NCI-H1694 (cell line): Measurements from ENCODE around the gene CENPQ.
A peak's percentile ranks its signal among the peaks of the same experiment; 100 is the strongest.
"Not testable (repeated sequence)": the region's sequence is repeated elsewhere in the genome, so short reads cannot be mapped to it uniquely, and the experiment has no call there.

Experiments
- DNase-seq: peaks from one replicate; lab custom pipeline; 2025; lab: John Stamatoyannopoulos, UW

Gene CENPQ

DNA sequence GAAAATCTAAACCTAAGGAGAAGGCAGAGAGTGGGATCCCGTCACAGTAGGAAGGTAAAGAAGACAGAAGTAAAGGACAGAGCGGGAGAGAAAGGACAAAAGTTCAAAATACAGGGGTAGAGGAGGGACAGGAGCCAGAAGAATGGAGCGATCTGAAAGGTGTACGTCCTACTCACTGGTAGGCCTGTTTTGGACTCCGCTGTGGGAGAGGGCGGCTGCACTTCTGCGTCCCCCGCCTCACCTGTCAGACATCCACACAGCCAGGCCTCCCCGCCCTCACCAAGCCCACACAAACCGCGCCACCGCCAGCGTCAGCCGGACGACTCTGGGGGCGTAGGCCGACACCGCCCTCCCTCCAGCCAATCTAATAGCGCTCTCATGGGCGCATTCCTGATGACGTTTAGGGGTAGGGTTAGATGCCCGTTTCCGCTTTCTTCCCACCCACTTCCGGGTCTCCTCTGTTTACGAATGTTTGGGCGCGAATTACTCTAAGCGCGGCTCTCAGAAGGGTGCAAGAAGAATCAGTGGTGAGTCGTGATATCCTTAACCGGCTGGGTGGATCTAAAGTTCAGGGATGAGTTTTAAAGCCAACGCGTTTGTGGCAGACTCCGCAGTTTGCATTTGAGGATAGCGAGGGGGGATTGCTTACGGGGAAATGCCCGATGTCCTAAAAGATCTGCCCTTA lies at the start of gene CENPQ, which contains the start of gene MMUT:
CENPQ (plus strand) TSS at position 444 of the 685 bp plus-strand sequence. CDS start 6,807 bp downstream, outside the sequence.
MMUT (minus strand) TSS at position 327 of the 685 bp plus-strand sequence. CDS start 3,787 bp downstream, outside the sequence.
- DNase-seq: peak; percentile 92

DNA sequence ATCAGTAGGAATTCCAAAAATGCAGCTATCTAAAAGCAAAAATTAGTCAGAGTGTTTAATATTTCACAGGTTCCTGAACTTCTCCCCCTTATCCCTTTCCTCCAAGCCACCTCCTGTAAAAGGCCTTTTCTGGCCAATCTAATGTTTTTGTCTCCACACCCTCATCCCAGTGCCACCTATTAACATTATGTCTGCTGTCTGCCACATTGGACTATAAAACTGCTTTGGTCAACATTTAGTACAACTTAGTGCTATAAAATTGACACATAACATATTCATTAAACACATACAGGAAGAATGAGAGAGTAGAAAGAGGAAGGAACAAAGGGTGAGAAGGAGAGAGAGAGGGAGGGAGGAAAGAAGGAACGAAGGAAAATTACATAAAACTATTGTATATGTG lies 47.8 kb upstream of the CENPQ start:
- no peak for DNase-seq

- no peak for DNase-seq
These were observed 47.0 kb upstream of the CENPQ start for GRCh38 chr6:49416195-49416594.

GRCh38 chr6:49423817-49424216 lies 39.4 kb upstream of the CENPQ start:
- no peak for DNase-seq

- no peak for DNase-seq
These were observed 33.0 kb upstream of the CENPQ start for GRCh38 chr6:49430187-49430586.

DNA sequence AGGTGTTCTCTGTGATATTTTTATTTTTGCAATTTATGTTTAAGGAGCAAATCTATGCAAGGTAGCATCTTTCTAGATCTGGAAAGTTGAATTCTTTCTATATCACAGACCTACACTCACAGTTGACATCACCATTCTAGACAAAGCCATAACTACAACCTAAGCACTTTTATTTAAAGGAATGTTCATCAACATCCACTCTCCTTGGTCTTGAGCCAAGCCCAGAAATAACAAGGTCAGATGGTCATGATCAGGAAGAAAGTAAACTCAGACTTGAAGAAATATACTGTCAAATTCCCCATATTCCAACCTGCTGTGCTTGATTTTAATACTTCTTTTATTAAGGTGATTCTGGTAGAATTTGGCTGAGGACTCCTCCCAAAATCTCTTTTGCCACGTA lies 32.3 kb upstream of the CENPQ start:
- no peak for DNase-seq

DNA sequence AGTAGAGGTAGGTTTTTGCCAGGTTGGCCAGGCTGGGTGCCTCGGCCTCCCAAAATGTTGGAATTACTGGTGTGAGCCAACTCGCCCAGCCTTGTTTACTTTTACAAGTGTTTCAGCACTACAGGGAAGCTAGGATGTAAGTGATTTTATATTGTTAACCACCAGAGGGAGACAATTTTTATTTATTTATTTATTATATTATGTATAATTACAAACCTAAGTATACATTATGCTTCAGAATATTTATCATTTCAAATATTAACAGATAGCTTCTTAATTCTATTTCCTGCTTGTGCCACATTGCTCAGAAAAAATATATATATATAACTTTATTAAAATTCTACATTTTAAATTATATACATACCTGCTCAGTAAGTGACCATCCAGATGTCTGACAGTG lies 9.9 kb upstream of the CENPQ start:
- DNase-seq: no peak

GRCh38 chr6:49454787-49455709 lies 8.1 kb upstream of the CENPQ start:
- no peak for DNase-seq

DNA sequence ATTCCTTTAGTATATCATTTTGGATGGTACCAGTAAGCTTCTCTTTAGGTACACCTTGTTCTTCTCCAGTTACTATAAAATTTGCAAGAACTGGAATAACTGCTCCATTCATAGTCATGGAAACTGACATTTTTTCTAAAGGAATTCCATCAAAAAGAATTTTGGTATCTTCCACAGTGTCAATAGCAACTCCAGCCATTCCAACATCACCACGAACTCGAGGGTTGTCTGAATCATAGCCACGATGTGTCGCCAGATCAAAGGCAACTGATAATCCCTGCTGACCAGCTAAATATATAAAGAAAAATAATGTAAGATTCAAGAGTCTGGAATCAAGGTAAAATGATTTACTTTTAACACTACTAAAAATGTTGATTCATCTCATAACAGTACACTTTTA lies 5.4 kb upstream of the CENPQ start:
- DNase-seq: no peak

- DNase-seq: no peak
These were observed 1.1 kb upstream of the CENPQ start for GRCh38 chr6:49462071-49462470.

DNA sequence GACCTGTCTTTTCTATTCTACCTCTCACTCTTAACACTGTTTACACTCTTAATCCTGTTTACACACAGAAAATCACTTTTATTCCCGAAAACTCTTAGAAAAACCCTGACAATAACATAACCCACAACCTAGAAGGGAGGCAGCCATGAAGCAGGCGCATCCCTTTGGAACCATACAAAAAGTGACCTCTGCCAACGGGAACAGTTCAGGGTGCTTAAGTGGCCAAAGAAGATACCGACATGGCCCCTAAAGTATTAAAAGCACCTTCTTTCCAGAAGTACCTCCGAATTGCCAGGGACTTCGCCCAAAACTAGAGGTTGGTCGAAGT lies 607 bp upstream of the CENPQ start:
- DNase-seq: no peak

- DNase-seq: no peak
These were observed 420 bp downstream of the CENPQ start for GRCh38 chr6:49463612-49463967.

GRCh38 chr6:49464691-49465090 lies 1.5 kb downstream of the CENPQ start:
- DNase-seq: no peak

DNA sequence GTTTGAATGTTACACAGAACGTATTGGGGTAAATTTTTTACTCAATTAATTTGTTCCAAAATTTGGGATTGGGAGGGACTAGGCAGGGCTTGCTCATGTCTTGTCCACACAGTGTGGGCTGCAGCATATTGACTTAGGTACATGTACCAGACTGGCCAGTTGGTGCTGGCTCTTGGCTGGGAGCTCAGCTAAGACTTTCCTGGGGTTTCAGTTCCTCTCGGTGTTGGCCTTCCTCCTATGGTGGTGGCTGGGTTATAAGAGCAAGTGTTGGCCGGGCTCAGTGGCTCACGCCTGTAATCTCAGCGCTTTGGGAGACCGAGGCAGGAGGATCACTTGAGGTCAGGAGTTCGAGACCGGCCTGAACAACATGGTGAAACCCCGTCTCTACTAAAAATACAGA lies 4.9 kb downstream of the CENPQ start:
- DNase-seq: no peak

- DNase-seq: not testable (repeated sequence)
These were observed 13.4 kb downstream of the CENPQ start for GRCh38 chr6:49476564-49476963.

DNA sequence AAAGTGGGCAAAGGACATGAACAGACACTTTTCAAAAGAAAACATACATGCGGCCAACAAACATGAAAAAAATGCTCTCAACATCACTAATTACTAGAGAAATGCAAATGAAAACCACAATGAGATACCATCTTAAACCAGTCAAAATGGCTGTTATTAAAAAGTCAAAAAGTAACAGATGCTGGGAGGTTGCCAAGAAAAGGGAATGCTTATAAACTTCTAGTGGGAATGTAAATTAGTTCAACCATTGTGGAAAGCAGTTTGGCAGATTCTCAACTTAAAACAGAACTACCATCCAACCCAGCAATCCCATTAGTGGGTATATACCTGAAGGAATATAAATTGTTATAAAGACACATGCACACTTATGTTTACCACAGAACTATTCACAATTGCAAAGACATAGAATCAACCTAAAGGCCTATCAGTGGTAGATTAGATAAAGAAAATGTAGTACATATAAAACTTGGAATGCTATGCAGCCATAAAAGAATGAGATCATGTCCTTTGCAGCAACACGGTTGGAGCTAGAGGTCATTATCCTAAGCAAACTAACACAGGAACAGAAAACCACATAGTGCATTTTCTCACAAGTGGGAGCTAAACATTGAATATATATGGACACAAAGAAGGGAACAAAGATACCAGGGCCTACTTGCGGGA lies 16.3 kb downstream of the CENPQ start:
- no peak for DNase-seq

GRCh38 chr6:49481846-49482245 lies 18.7 kb downstream of the CENPQ start:
- not testable (repeated sequence) for DNase-seq

GRCh38 chr6:49483380-49483779 lies 20.2 kb downstream of the CENPQ start:
- DNase-seq: not testable (repeated sequence)

- DNase-seq: no peak
These were observed 27.5 kb downstream of the CENPQ start for GRCh38 chr6:49490633-49491032.

DNA sequence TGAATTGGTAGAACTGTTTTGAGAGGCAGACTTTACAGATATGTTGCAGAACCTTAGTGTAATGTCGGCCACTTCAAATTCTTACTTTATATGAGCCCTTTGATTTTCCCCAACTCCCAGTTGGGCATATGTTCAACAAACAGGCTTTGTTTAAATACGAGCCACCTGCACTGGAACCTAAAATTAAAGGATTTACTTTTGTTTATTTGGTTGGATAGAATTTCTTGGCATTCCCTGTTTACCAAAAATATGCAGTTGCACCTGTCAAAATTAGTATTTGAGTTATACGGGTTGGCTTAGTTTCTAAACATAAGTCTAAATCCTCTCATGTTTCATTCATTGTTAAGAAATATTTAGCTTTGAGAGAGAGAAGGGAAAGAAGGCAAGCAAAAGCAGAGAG lies 34.1 kb downstream of the CENPQ start:
- no peak for DNase-seq

- no peak for DNase-seq
These were observed 36.0 kb downstream of the CENPQ start for GRCh38 chr6:49499126-49499525.

DNA sequence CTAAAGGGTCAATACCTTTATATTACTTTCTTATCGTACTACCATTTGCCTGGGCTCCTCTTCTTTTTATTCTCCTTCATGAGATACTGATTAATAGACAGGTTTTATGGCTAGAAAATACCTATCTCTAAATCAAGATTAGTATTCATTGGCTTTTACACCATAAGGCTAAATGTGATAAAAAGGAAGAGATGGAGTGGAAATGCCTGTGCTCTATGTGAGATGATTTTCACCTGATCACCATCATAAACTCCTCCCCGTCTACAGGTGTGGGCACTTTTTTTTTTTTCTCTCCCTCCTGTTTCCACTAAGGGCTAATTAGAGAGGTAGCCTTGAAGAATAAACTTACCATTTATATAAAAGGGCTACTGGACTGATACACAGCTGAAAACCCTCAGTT lies 36.5 kb downstream of the CENPQ start, which contains the start of gene GLYATL3:
GLYATL3 (plus strand) TSS at position 301 of the 400 bp plus-strand sequence. CDS start 12,068 bp downstream, outside the sequence.
- no peak for DNase-seq

- DNase-seq: no peak
These were observed 41.5 kb downstream of the CENPQ start for GRCh38 chr6:49504666-49505065.
